Nephron (organoid): ENCODE data around the gene CPA3.

Experiments
- H3K27ac Mint-ChIP-seq, 3 experiments: 2 replicates each; pipeline ENCODE4 v1.8.0; 2020; ENCODE audit warnings: mixed read lengths in 3 of 3, mild to moderate bottlenecking in 2 of 3, moderate library complexity in 1 of 3
- H3K27me3 Mint-ChIP-seq: 2 replicates; pipeline ENCODE4 v1.8.0; 2021; ENCODE audit warnings: low read depth, mild to moderate bottlenecking, moderate library complexity, mixed read lengths
- H3K36me3 Mint-ChIP-seq: 2 replicates; pipeline ENCODE4 v1.8.0; 2020; ENCODE audit warnings: low read depth, mixed read lengths
- H3K4me1 Mint-ChIP-seq: 2 replicates; pipeline ENCODE4 v1.8.0; 2020; ENCODE audit warnings: mixed read lengths
- H3K4me3 Mint-ChIP-seq, 3 experiments: 2 replicates each; pipeline ENCODE4 v1.8.0; 2020; ENCODE audit warnings: mild to moderate bottlenecking in 3 of 3, mixed read lengths in 3 of 3, moderate library complexity in 2 of 3
- H3K9me3 Mint-ChIP-seq: 2 replicates; pipeline ENCODE4 v1.8.0; 2020; ENCODE audit warnings: mixed read lengths
- CTCF ChIP-seq, 3 experiments: fragments of 200-600 bp; sonication (generic); IDR thresholded peaks; one replicate each; pipeline ENCODE4 v1.5.0; 2021; ENCODE audit warnings: antibody characterized with exemption in 3 of 3; ENCODE audit not compliant: unreplicated experiment in 3 of 3

The CPA3 gene

GRCh38 chr3:148863814-148864213 lies 1.3 kb upstream of the CPA3 start:
- Mint-ChIP-seq H3K4me1 (no peaks in the 10 kb centered on the region), H3K4me3 (no peak overlapping the region), H3K36me3 (no peaks in the 10 kb centered on the region), H3K27me3 (peaks cover 4% of the 10 kb centered on the region), H3K9me3 (no peaks in the 10 kb centered on the region), H3K27ac (no peak overlapping the region)
- no peak for TF ChIP-seq CTCF (IDR thresholded peaks at IDR 0.05; ENCODE audit: unreplicated experiment in 3 of 3)

- no peak overlapping the region for H3K27ac Mint-ChIP-seq
- H3K27me3 Mint-ChIP-seq: no peaks in the 10 kb centered on the region
- H3K4me3 Mint-ChIP-seq: no peak overlapping the region
- no peaks in the 10 kb centered on the region for H3K36me3 Mint-ChIP-seq
- no peaks in the 10 kb centered on the region for H3K9me3 Mint-ChIP-seq
- TF ChIP-seq CTCF (IDR thresholded peaks at IDR 0.05; ENCODE audit: unreplicated experiment in 3 of 3): no peak
- H3K4me1 Mint-ChIP-seq: no peaks in the 10 kb centered on the region
These were observed 1.2 kb downstream of the CPA3 start for GRCh38 chr3:148866261-148866660.

GRCh38 chr3:148873270-148873927 lies 8.3 kb downstream of the CPA3 start:
- Mint-ChIP-seq H3K27ac (no peak overlapping the region), H3K36me3 (no peaks in the 10 kb centered on the region), H3K27me3 (no peaks in the 10 kb centered on the region), H3K4me1 (no peaks in the 10 kb centered on the region), H3K4me3 (no peak overlapping the region), H3K9me3 (no peaks in the 10 kb centered on the region)
- no peak for TF ChIP-seq CTCF (IDR thresholded peaks at IDR 0.05; ENCODE audit: unreplicated experiment in 3 of 3)

GRCh38 chr3:148873977-148874376 lies 8.9 kb downstream of the CPA3 start:
- Mint-ChIP-seq H3K4me1 (no peaks in the 10 kb centered on the region), H3K4me3 (no peak overlapping the region), H3K27me3 (no peaks in the 10 kb centered on the region), H3K9me3 (no peaks in the 10 kb centered on the region), H3K36me3 (no peaks in the 10 kb centered on the region), H3K27ac (no peak overlapping the region)
- TF ChIP-seq CTCF (IDR thresholded peaks at IDR 0.05; ENCODE audit: unreplicated experiment in 3 of 3): no peak

GRCh38 chr3:148878095-148878494 lies 13.0 kb downstream of the CPA3 start:
- Mint-ChIP-seq H3K4me3 (no peak overlapping the region), H3K4me1 (no peaks in the 10 kb centered on the region), H3K27me3 (no peaks in the 10 kb centered on the region), H3K9me3 (no peaks in the 10 kb centered on the region), H3K27ac (no peak overlapping the region), H3K36me3 (no peaks in the 10 kb centered on the region)
- TF ChIP-seq CTCF (IDR thresholded peaks at IDR 0.05; ENCODE audit: unreplicated experiment in 3 of 3): no peak

- TF ChIP-seq CTCF (IDR thresholded peaks at IDR 0.05; ENCODE audit: unreplicated experiment in 3 of 3): no peak
- Mint-ChIP-seq H3K27ac (no peak overlapping the region), H3K36me3 (no peaks in the 10 kb centered on the region), H3K4me1 (no peaks in the 10 kb centered on the region), H3K27me3 (no peaks in the 10 kb centered on the region), H3K9me3 (no peaks in the 10 kb centered on the region), H3K4me3 (no peak overlapping the region)
These were observed 14.2 kb downstream of the CPA3 start for GRCh38 chr3:148879256-148879655.
